Left ventricle myocardium inferior (tissue), 1 donor: ENCODE data around the gene YPEL2. TPM values are rescaled to one million over a fixed set of nuclear protein-coding genes. Genes with fewer than 3 reads are reported as not detected.
A peak's percentile ranks its signal among the peaks of the same experiment; 100 is the strongest.
"Not testable (repeated sequence)": the region's sequence is repeated elsewhere in the genome, so short reads cannot be mapped to it uniquely, and the experiment has no call there.

ENCODE experiments used
- DNase-seq: peaks from one replicate; pipeline ENCODE4 v3.0.0-alpha.2; 2020
- H3K27ac ChIP-seq: fragments of 200-600 bp; replicated peaks from 2 replicates; pipeline ENCODE4 v1.8.0; 2021
- H3K27me3 ChIP-seq: fragments of 200-600 bp; 2 replicates; pipeline ENCODE4 v1.8.0; 2021; ENCODE audit warnings: low read depth
- H3K36me3 ChIP-seq: fragments of 200-600 bp; 2 replicates; pipeline ENCODE4 v1.8.0; 2021
- H3K4me1 ChIP-seq: fragments of 200-600 bp; 2 replicates; pipeline ENCODE4 v1.8.0; 2021
- H3K4me3 ChIP-seq: fragments of 200-600 bp; 2 replicates; pipeline ENCODE4 v1.8.0; 2021; ENCODE audit warnings: mild to moderate bottlenecking, moderate library complexity
- H3K9me3 ChIP-seq: fragments of 200-600 bp; replicated peaks from 2 replicates; pipeline ENCODE4 v1.8.0; 2021
- CTCF ChIP-seq: fragments of 200-600 bp; IDR thresholded peaks from 2 replicates; pipeline ENCODE4 v1.8.0; 2021; ENCODE audit warnings: antibody characterized with exemption, mild to moderate bottlenecking, borderline replicate concordance
- intact Hi-C: fragments of 100-400 bp; cut with micrococcal nuclease; formaldehyde crosslinking; loops from one replicate; pipeline ENCODE4 v1.11.0; 2022
- total RNA-seq: library from RNA; stranded (reverse); fragmentation: NEBNext Ultra II Directional; extraction: Animal tissue kit (Norgen Biotek cat#: 25700); gene quantifications from one replicate; pipeline ENCODE4 v1.2.1, GENCODE V29; 2021
- donor health status: DM: no; HTN: yes; CAD: no; lungs with severe emphysema.

YPEL2 gene
- total RNA-seq, 1 donor from 2014 or later: 36.3 TPM

GRCh38 chr17:59391021-59391420, 59.6 kb downstream of the YPEL2 start:
- Histone ChIP-seq H3K36me3 (peaks cover 62% of the 10 kb centered on the region), H3K9me3 (no peaks in the 10 kb centered on the region), H3K4me3 (no peak overlapping the region), H3K27ac (peak overlapping the region; percentile 59), H3K4me1 (peaks cover 72% of the 10 kb centered on the region), H3K27me3 (no peaks in the 10 kb centered on the region)
- TF ChIP-seq CTCF: no peak
- DNase-seq: no peak
- intact Hi-C loops: no loop called here

DNA sequence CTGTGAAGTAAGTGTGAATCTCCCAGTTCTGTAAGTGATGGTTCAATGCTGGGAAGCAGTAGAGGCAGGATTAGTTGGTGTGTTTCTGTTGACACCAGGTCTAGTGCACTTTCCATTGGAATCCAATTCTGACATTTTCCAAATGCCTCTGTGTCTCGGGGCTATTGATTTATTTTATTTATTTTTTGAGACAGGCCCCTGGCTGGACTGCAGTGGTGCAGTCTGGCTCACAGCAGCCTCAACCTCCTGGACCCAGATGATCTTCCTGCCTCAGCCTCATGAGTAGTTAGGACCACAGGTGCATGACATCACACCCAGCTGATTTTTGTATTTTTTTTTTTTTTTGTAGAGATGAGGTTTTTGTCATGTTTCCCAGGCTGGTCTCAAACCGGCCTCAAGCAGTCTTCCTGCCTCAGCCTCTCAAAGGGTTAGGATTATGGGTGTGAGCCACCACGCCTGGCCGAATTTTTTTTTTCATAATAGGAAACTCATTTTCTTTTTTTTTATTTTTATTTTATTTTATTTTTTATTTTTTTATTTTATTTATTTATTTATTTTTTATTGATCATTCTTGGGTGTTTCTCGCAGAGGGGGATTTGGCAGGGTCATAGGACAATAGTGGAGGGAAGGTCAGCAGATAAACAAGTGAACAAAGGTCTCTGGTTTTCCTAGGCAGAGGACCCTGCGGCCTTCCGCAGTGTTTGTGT, 61.7 kb downstream of the YPEL2 start:
- no peak for TF ChIP-seq CTCF
- H3K9me3 ChIP-seq: no peaks in the 10 kb centered on the region
- H3K36me3 ChIP-seq: peaks cover 83% of the 10 kb centered on the region
- intact Hi-C loops: no loop called here
- no peak overlapping the region for H3K4me3 ChIP-seq
- H3K27me3 ChIP-seq: no peaks in the 10 kb centered on the region
- H3K27ac ChIP-seq: peak overlapping the region; percentile 59
- no peak for DNase-seq
- peaks cover 67% of the 10 kb centered on the region for H3K4me1 ChIP-seq

GRCh38 chr17:59393742-59394410, 62.4 kb downstream of the YPEL2 start:
- peaks cover 88% of the 10 kb centered on the region for H3K36me3 ChIP-seq

DNA sequence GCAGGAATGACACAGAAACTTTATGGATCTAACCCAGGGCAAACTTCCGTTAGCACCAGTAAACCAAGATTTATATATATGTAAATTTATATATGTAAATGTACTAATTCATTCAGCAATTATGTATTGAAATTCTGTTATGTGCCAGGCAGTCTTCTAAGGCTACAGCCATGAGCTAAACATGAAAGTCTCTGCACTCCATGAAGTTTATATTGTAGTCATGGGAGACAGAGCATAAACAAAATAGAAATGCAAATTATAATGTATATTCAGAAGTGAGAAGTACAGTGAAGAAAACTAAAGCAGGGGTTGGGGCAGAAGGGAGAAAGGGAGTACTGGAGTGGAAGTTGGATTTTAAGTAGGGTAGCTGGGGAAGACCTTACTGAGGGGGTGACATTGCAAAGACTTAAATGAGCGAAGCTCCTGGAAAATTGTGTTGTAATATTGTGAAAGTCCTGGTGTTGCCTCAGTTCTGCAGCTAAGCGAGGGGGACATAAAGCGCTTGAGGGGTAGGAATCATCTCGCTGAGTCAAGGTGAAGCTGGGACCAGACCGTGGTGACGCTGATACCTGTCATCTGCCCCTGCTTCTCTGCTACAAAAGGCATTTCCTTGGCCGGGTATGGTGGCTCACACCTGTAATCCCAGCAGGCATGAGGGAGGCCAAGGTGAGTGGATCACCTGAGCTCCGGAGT, 64.8 kb downstream of the YPEL2 start:
- Histone ChIP-seq H3K27ac (peak overlapping the region; percentile 74), H3K4me1 (peaks cover 60% of the 10 kb centered on the region), H3K9me3 (no peaks in the 10 kb centered on the region), H3K27me3 (no peaks in the 10 kb centered on the region), H3K4me3 (no peak overlapping the region), H3K36me3 (peaks cover 74% of the 10 kb centered on the region)
- TF ChIP-seq CTCF: no peak
- intact Hi-C loops: no loop called here
- DNase-seq: no peak

More at GRCh38 chr17:59393742-59394410, 62.4 kb downstream of the YPEL2 start:
- H3K9me3 ChIP-seq, H3K4me3 ChIP-seq, DNase-seq, H3K27me3 ChIP-seq, intact Hi-C loops: not testable (repeated sequence)
- peak overlapping the region; percentile 68 for H3K27ac ChIP-seq
- peaks cover 60% of the 10 kb centered on the region for H3K4me1 ChIP-seq

DNA sequence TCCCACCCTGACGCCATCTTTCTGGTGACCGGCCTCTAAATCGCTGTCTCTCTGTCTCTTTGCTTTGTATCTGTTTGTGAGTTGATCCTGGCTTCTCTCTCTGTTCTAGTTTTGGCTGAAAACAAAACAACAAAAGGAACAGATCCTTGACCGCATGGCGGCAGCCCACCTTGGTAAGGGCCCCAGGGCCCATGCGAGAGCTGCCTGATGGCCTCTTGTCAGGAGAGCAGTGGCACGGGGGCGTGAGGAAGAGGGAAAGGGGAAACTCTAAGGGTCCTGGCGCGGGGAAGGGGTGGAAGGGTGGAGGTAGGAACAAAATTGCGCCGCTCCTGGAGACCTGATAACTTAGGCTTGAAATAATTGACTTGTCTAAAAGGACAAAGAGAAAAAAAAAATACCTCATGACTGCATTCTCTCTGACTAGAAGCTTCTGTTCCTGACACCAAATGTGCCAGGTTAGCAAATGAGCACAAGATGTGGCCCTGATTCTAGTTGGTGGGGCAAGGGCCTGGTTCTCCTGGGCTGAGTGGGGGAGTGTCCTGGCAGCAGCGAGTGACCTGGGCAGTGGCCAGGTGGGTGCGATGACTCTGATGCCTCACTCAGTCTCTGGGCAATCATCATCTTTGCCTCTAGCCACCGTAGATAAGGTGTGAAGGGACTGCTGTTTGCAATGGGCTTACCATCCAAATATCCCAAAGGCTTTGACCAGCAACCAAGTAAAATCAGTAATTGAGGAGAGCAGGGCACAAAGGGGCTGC, 66.0 kb downstream of the YPEL2 start:
- intact Hi-C loops: no loop called here

More for the DNA sequence above, 66.0 kb downstream of the YPEL2 start:
- Histone ChIP-seq H3K27me3 (no peaks in the 10 kb centered on the region), H3K4me3 (no peak overlapping the region), H3K27ac (peak overlapping the region; percentile 74), H3K9me3 (no peaks in the 10 kb centered on the region), H3K4me1 (peaks cover 60% of the 10 kb centered on the region), H3K36me3 (peaks cover 69% of the 10 kb centered on the region)
- DNase-seq: no peak
- TF ChIP-seq CTCF: no peak
